Glomerular endothelial cell (primary cell): ENCODE results near the gene NSG1. TPM values are rescaled to one million over a fixed set of nuclear protein-coding genes. Genes with fewer than 3 reads are reported as not detected.
"Not testable (repeated sequence)": the region's sequence is repeated elsewhere in the genome, so short reads cannot be mapped to it uniquely, and the experiment has no call there.

Source experiments
- DNase-seq: peaks from one replicate; pipeline ENCODE4 v3.0.0-alpha.2; 2011; ENCODE audit warnings: low read depth, low spot score; ENCODE audit errors: extremely low read depth
- total RNA-seq: library from RNA; depleted of rRNA; stranded (reverse); fragments of >200 nt; gene quantifications from 2 replicates; pipeline ENCODE4 v1.2.3, GENCODE V29; 2015

NSG1 gene
- total RNA-seq, 1 donor from 2014 or later, result not detected

GRCh38 chr4:4461850-4462249 is 74.9 kb downstream of the NSG1 start:
- no peak for DNase-seq

GRCh38 chr4:4462970-4463369 is 76.1 kb downstream of the NSG1 start:
- no peak for DNase-seq

- not testable (repeated sequence) for DNase-seq
These were observed 78.3 kb downstream of the NSG1 start for GRCh38 chr4:4465238-4465637.

Other genes with a start within 250 kb of the NSG1 start
- gene OTOP1, start 160.2 kb upstream of the NSG1 start, total RNA-seq, result not detected in 2 replicates
- gene TMEM128, start 138.9 kb upstream of the NSG1 start, total RNA-seq, result 11.1 and 22.5 TPM in 2 replicates
- 12.5 and 18.4 TPM in 2 replicates for gene LYAR, start 96.9 kb upstream of the NSG1 start, total RNA-seq
- 3.6 and 3.8 TPM in 2 replicates for gene ZBTB49, start 96.9 kb upstream of the NSG1 start, total RNA-seq
- gene STX18, start 154.9 kb downstream of the NSG1 start, total RNA-seq, result 24.0 and 26.4 TPM in 2 replicates